Naive thymus-derived CD8-positive, alpha-beta T cell (primary cell): ENCODE data around the gene FHIP1A. TPM values are rescaled to one million over a fixed set of nuclear protein-coding genes. Genes with fewer than 3 reads are reported as not detected.

Experiments
- ATAC-seq, 2 donors: fragments of 150-1000 bp; cut with Tn5 transposase in 1 of 2; sonication (Bioruptor Pico), chemical (Tn5 transposase) in 1 of 2; 1 replicate in 1 of 2; 2 replicates in 1 of 2; pipeline ENCODE4 v1.10.0; 2021; ENCODE audit warnings: mild to moderate bottlenecking in 2 of 2, moderate library complexity in 2 of 2
- POLR2A ChIA-PET: fragments of 350-600 bp; sonication (Branson Sonifier 250); formaldehyde crosslinking; loops from one replicate; lab custom pipeline; 2021; ENCODE audit warnings: antibody characterized with exemption; lab: Charles Lee
- DNase-seq, 10 donors: peaks; one replicate each; pipeline versions ENCODE4 v3.0.0 to v3.0.0-alpha.2; 2020 to 2022
- H3K27ac Mint-ChIP-seq, 10 donors: one replicate each; pipeline ENCODE4 v1.8.0; 2020 to 2022; ENCODE audit warnings: mild to moderate bottlenecking in 10 of 10, mixed read lengths in 10 of 10, moderate library complexity in 4 of 10, inconsistent platforms in 1 of 10
- H3K27me3 Mint-ChIP-seq, 5 donors: one replicate each; pipeline ENCODE4 v1.8.0; 2021 to 2022; ENCODE audit warnings: mixed read lengths in 5 of 5
- H3K36me3 Mint-ChIP-seq, 3 donors: one replicate each; pipeline ENCODE4 v1.8.0; 2020 to 2022; ENCODE audit warnings: mixed read lengths in 3 of 3, mild to moderate bottlenecking in 2 of 3, inconsistent platforms in 1 of 3
- H3K4me1 Mint-ChIP-seq, 4 donors: one replicate each; pipeline ENCODE4 v1.8.0; 2021 to 2022; ENCODE audit warnings: mixed read lengths in 4 of 4
- H3K4me3 Mint-ChIP-seq, 10 donors: one replicate each; pipeline ENCODE4 v1.8.0; 2020 to 2022; ENCODE audit warnings: mild to moderate bottlenecking in 10 of 10, mixed read lengths in 10 of 10, moderate library complexity in 6 of 10, inconsistent platforms in 1 of 10
- H3K9me3 Mint-ChIP-seq, 9 donors: one replicate each; pipeline ENCODE4 v1.8.0; 2020 to 2022; ENCODE audit warnings: mixed read lengths in 9 of 9, mild to moderate bottlenecking in 3 of 9, inconsistent platforms in 1 of 9, moderate library complexity in 1 of 9
- polyA plus RNA-seq, 3 donors: library from polyadenylated mRNA; unstranded; fragments of 300-500 nt; fragmentation: Illumina TruSeq; gene quantifications; one replicate each; pipeline ENCODE4 v1.2.3, GENCODE V29; 2021
- total RNA-seq, 8 experiments: library from RNA in 2 of 8; stranded (reverse) in 2 of 8; gene quantifications; one replicate each; pipeline ENCODE4 v1.2.3 and lab custom pipeline; 2021 to 2026

The FHIP1A gene
- total and polyA plus RNA-seq, 5 experiments from 2014 or later: 0.27 to 3.3 (median 1.5) TPM; not detected in 1

GRCh38 chr4:151420250-151420807, 11.4 kb downstream of the FHIP1A start:
- POLR2A ChIA-PET: no interaction called here
- Mint-ChIP-seq H3K27ac (no peak overlapping the region), H3K4me1 (no peaks in the 10 kb centered on the region), H3K4me3 (no peak overlapping the region), H3K27me3 (peaks cover 2 to 17% (median 12%) of the 10 kb centered on the region in 5 donors), H3K9me3 (peaks cover 0 to 9% (median 0%) of the 10 kb centered on the region in 9 donors), H3K36me3 (peaks cover 0 to 3% (median 0%) of the 10 kb centered on the region in 3 donors)
- DNase-seq (no peak), ATAC-seq (no peak)

GRCh38 chr4:151422854-151423253, 13.9 kb downstream of the FHIP1A start:
- ATAC-seq: no peak
- Mint-ChIP-seq H3K9me3 (peaks cover 0 to 9% (median 0%) of the 10 kb centered on the region in 9 donors), H3K4me1 (no peaks in the 10 kb centered on the region), H3K27me3 (peaks cover 2 to 16% (median 12%) of the 10 kb centered on the region in 5 donors), H3K36me3 (no peaks in the 10 kb centered on the region), H3K27ac (no peak overlapping the region), H3K4me3 (no peak overlapping the region)
- DNase-seq: no peak
- POLR2A ChIA-PET: no interaction called here

GRCh38 chr4:151426513-151426912, 17.5 kb downstream of the FHIP1A start:
- Mint-ChIP-seq H3K27ac (no peak overlapping the region), H3K4me3 (no peak overlapping the region), H3K4me1 (no peaks in the 10 kb centered on the region), H3K9me3 (no peaks in the 10 kb centered on the region), H3K36me3 (no peaks in the 10 kb centered on the region), H3K27me3 (peaks cover 7 to 19% (median 10%) of the 10 kb centered on the region in 5 donors)
- DNase-seq: no peak
- no peak for ATAC-seq
- POLR2A ChIA-PET: no interaction called here

DNA sequence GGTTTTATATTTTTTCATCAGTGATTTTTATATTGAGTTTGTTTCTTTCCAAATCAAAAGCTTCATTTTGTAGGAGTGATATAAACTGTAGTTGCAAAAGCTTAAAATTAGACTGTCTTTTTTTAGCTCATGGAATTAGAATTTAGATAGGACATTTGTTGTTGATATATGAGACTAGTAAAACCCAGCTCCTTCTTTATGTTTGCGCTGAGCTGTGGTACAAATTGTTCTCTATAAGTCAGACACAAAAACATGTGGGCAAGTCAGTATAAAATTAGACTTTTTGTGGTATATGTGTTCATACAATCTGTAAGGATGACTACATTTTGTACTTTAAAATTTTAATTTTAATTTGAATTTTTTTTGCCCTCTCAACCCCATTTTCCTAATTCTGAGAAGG, 18.3 kb downstream of the FHIP1A start:
- Mint-ChIP-seq H3K27me3 (peaks cover 5 to 15% (median 10%) of the 10 kb centered on the region in 5 donors), H3K9me3 (no peaks in the 10 kb centered on the region), H3K36me3 (no peaks in the 10 kb centered on the region), H3K4me3 (no peak overlapping the region), H3K27ac (no peak overlapping the region), H3K4me1 (no peaks in the 10 kb centered on the region)
- ATAC-seq (no peak), DNase-seq (no peak)
- POLR2A ChIA-PET: no interaction called here

- Mint-ChIP-seq H3K36me3 (no peaks in the 10 kb centered on the region), H3K27ac (no peak overlapping the region)
- POLR2A ChIA-PET: no interaction called here
These were observed 19.4 kb downstream of the FHIP1A start for GRCh38 chr4:151428346-151428745.

DNA sequence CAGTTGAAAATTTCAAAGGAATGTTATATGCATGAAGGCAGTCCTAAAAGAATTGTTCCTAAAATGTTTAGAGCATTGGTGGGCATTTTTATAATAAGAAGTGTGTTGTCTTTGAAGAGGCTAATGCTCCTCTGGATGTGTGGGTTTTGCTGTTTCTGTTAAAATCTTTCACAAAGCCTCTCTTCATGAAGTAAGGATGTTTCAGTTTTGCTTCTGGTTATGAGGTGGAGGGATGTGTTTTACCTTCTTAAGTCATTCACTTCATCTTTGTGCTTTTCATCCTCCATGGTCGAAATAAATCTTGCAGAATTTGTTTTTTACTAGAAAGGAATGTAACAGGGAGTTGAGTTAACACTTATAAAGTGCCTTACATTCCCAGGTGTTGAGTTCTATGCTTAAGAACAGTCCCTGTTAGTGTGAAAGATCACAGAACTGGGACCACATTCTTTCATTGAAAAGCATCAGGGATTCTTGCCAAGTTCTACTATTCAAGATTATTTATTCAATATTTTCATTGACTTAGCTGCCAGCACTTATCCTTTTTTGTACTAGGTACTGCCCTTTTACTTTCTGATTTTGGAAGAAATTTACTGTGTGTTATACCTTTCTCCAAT, 21.1 kb downstream of the FHIP1A start:
- DNase-seq (no peak), ATAC-seq (no peak)
- peaks cover 1 to 21% (median 11%) of the 10 kb centered on the region in 5 donors for H3K27me3 Mint-ChIP-seq
- POLR2A ChIA-PET: no interaction called here
- H3K4me1 Mint-ChIP-seq: peaks cover 0 to 2% (median 0%) of the 10 kb centered on the region in 4 donors
- H3K27ac Mint-ChIP-seq: no peak overlapping the region
- no peaks in the 10 kb centered on the region for H3K36me3 Mint-ChIP-seq
- H3K9me3 Mint-ChIP-seq: no peaks in the 10 kb centered on the region
- H3K4me3 Mint-ChIP-seq: no peak overlapping the region

More at GRCh38 chr4:151428346-151428745, 19.4 kb downstream of the FHIP1A start:
- ATAC-seq (no peak), DNase-seq (no peak)
- Mint-ChIP-seq H3K9me3 (no peaks in the 10 kb centered on the region), H3K4me3 (no peak overlapping the region), H3K27me3 (peaks cover 6 to 24% (median 11%) of the 10 kb centered on the region in 5 donors), H3K4me1 (peaks cover 0 to 2% (median 0%) of the 10 kb centered on the region in 4 donors)

DNA sequence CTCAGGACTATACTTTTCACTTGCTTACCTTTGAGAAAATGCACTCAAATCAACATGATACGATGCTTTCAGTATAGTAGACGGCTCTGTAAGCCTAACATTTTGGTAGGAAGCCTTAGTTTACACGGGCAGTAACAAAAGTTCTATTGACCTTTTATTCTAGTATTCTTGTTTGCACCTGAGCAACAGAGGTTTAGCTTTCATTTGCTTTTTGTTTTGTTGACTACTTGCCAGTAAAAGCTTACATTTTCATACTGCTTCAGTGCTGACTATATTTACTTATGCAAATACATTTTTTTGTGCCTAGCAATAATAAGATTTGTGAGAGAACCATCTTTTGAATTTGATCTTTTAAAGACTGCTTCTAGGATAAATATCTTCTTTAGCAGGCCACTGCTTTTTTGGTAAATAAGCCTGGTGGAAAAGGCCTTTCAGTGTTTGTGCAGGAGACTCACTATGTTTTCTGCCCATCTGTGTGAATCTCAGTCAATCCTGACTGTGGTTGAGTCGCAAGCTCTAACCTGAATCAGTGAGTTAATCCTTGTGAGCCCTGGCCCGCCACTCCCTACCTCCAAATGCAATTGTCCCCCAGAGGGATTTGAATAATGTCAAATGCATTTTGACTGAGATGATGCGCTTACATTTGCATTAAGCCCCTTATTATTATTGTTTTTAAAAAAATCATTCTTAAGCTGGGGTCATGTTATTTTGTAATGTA, 21.9 kb downstream of the FHIP1A start:
- DNase-seq: no peak
- peaks cover 2 to 18% (median 11%) of the 10 kb centered on the region in 5 donors for H3K27me3 Mint-ChIP-seq
- no peak overlapping the region for H3K4me3 Mint-ChIP-seq
- H3K9me3 Mint-ChIP-seq: no peaks in the 10 kb centered on the region
- no peak for ATAC-seq
- H3K27ac Mint-ChIP-seq: no peak overlapping the region
- H3K36me3 Mint-ChIP-seq: no peaks in the 10 kb centered on the region
- POLR2A ChIA-PET: no interaction called here
- peaks cover 0 to 2% (median 0%) of the 10 kb centered on the region in 4 donors for H3K4me1 Mint-ChIP-seq

DNA sequence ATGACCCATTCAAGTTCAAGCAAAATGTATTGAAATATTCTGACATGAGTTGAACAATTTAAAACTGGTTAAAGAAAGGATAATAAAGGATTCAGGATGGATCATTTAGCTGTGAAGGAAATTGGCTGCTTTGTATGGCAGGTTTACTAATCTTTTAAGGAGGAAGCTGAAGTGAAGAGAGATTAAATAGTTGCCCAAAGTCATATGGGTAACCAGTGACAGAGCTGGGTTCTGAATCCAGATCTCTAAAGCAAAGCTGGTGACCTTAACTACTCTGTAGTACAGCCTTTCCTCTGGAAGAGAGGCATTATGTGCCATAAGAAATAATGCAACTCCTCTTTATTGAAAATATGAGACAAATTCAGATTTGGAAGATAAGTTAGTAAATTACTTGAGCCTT, 22.8 kb downstream of the FHIP1A start:
- Mint-ChIP-seq H3K4me1 (peaks cover 0 to 2% (median 0%) of the 10 kb centered on the region in 4 donors), H3K27me3 (peaks cover 2 to 18% (median 11%) of the 10 kb centered on the region in 5 donors), H3K4me3 (no peak overlapping the region), H3K9me3 (no peaks in the 10 kb centered on the region), H3K27ac (no peak overlapping the region), H3K36me3 (no peaks in the 10 kb centered on the region)
- DNase-seq (no peak), ATAC-seq (no peak)
- POLR2A ChIA-PET: no interaction called here

DNA sequence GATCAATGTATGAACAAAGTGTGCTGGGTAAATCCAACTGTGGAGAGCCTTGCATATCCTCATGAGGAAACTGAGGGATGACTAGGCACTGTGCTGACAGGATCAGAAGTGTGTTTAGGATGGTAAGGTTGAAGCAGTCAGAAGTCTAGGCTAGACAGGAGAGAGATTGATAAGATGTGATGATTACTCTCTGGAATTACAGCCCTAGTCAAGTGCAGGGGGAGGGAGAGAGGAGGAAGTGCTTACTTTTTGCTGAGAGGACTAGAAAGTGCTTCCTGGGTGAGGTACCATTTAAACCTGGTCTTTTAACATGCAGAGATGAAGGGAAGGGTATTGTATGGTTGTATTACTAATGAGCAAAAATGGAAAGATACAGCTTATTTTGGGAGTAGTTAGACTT, 23.7 kb downstream of the FHIP1A start:
- Mint-ChIP-seq H3K9me3 (no peaks in the 10 kb centered on the region), H3K36me3 (no peaks in the 10 kb centered on the region), H3K27ac (no peak overlapping the region), H3K27me3 (peaks cover 2 to 18% (median 11%) of the 10 kb centered on the region in 5 donors), H3K4me3 (no peak overlapping the region), H3K4me1 (peaks cover 0 to 2% (median 0%) of the 10 kb centered on the region in 4 donors)
- ATAC-seq: no peak
- POLR2A ChIA-PET: no interaction called here
- DNase-seq: no peak

GRCh38 chr4:151434183-151434860, 25.3 kb downstream of the FHIP1A start:
- Mint-ChIP-seq H3K9me3 (no peaks in the 10 kb centered on the region), H3K27me3 (peaks cover 2 to 13% (median 5%) of the 10 kb centered on the region in 5 donors), H3K36me3 (no peaks in the 10 kb centered on the region), H3K4me1 (peaks cover 0 to 2% (median 0%) of the 10 kb centered on the region in 4 donors), H3K4me3 (no peak overlapping the region), H3K27ac (no peak overlapping the region)
- POLR2A ChIA-PET: no interaction called here
- DNase-seq (no peak), ATAC-seq (no peak)

GRCh38 chr4:151436093-151436518, 27.1 kb downstream of the FHIP1A start:
- POLR2A ChIA-PET: no interaction called here
- DNase-seq (no peak), ATAC-seq (no peak)
- Mint-ChIP-seq H3K36me3 (no peaks in the 10 kb centered on the region), H3K27me3 (peaks cover 2 to 20% (median 5%) of the 10 kb centered on the region in 5 donors), H3K9me3 (no peaks in the 10 kb centered on the region), H3K4me3 (no peak overlapping the region), H3K27ac (no peak overlapping the region), H3K4me1 (peaks cover 0 to 2% (median 0%) of the 10 kb centered on the region in 4 donors)

GRCh38 chr4:151437505-151437904, 28.5 kb downstream of the FHIP1A start:
- Mint-ChIP-seq H3K4me3 (no peak overlapping the region), H3K27ac (no peak overlapping the region), H3K36me3 (no peaks in the 10 kb centered on the region), H3K4me1 (peaks cover 0 to 2% (median 0%) of the 10 kb centered on the region in 4 donors), H3K27me3 (peaks cover 2 to 12% (median 5%) of the 10 kb centered on the region in 5 donors), H3K9me3 (no peaks in the 10 kb centered on the region)
- POLR2A ChIA-PET: no interaction called here
- DNase-seq (no peak), ATAC-seq (no peak)
